HepG2 (cell line): ENCODE data around the gene RBCK1. TPM values are rescaled to one million over a fixed set of nuclear protein-coding genes. Genes with fewer than 3 reads are reported as not detected.

Source experiments
- HMG20A ChIP-seq: IDR thresholded peaks from 2 replicates; pipeline ENCODE4 v1.6.1; 2016; ENCODE audit warnings: borderline replicate concordance
- KAT2B ChIP-seq: fragments of 150-350 bp; IDR thresholded peaks from 2 replicates; pipeline ENCODE4 v1.6.1; 2014; ENCODE audit warnings: low read depth, low read length, borderline replicate concordance
- MAFF ChIP-seq: IDR thresholded peaks from 2 replicates; pipeline ENCODE4 v1.6.1; 2011; ENCODE audit warnings: low read depth, low read length, improper control_type of control experiment
- MIER2 ChIP-seq: IDR thresholded peaks from 2 replicates; pipeline ENCODE4 v1.6.1; 2016; ENCODE audit warnings: missing biosample characterization, missing genetic modification reagents
- MTF1 ChIP-seq: sonication (generic); formaldehyde crosslinking; IDR thresholded peaks from 2 replicates; pipeline ENCODE4 v1.5.0; 2020; ENCODE audit warnings: missing genetic modification reagents
- NAIF1 ChIP-seq: sonication (generic); formaldehyde crosslinking; IDR thresholded peaks from 2 replicates; pipeline ENCODE4 v1.5.0; 2020; ENCODE audit warnings: mild to moderate bottlenecking, missing genetic modification reagents, borderline replicate concordance
- PHF5A ChIP-seq: IDR thresholded peaks from one replicate; pipeline ENCODE4 v1.6.1; 2018; ENCODE audit warnings: low read depth, missing genetic modification reagents; ENCODE audit not compliant: unreplicated experiment
- RCOR2 ChIP-seq: IDR thresholded peaks from 2 replicates; pipeline ENCODE4 v1.6.1; 2016; ENCODE audit warnings: missing biosample characterization, missing genetic modification reagents
- THAP11 ChIP-seq: IDR thresholded peaks from 2 replicates; pipeline ENCODE4 v1.6.1; 2016; ENCODE audit warnings: missing biosample characterization, missing genetic modification reagents
- ZFP41 ChIP-seq: sonication (generic); formaldehyde crosslinking; IDR thresholded peaks from 2 replicates; pipeline ENCODE4 v1.4.0; 2020; ENCODE audit warnings: mild to moderate bottlenecking, missing genetic modification reagents, borderline replicate concordance
- ZNF441 ChIP-seq: sonication (generic); formaldehyde crosslinking; IDR thresholded peaks from 2 replicates; pipeline ENCODE4 v1.7.0; 2021; ENCODE audit warnings: missing genetic modification reagents, borderline replicate concordance
- ZNF749 ChIP-seq: sonication (generic); formaldehyde crosslinking; IDR thresholded peaks from 2 replicates; pipeline ENCODE4 v1.8.0; 2022; ENCODE audit warnings: mild to moderate bottlenecking, missing genetic modification reagents, moderate library complexity, borderline replicate concordance
- polyA plus RNA-seq, 8 experiments: library from polyadenylated mRNA; depleted of rRNA in 3 of 8; stranded (reverse) in 7 of 8; unstranded in 1 of 8; fragments of >200 nt; fragmentation: Illumina TruSeq in 4 of 8; extraction: Trizol in 4 of 8; gene quantifications; 2 replicates each; pipeline versions ENCODE4 v1.2.1 to v1.2.3, GENCODE V29; 2011 to 2016; ENCODE audit warnings: low read depth in 4 of 8, missing spikeins in 1 of 8, mixed read lengths in 1 of 8; ENCODE audit not compliant: insufficient read depth in 1 of 8
- total RNA-seq, 5 experiments: library from RNA; depleted of rRNA; stranded (reverse); fragments of >200 nt; fragmentation: Illumina TruSeq; extraction: Trizol; gene quantifications; 2 replicates each; pipeline ENCODE4 v1.2.3, GENCODE V29; 2016; ENCODE audit warnings: low read depth in 1 of 5
- TF ChIP-seq, protein P1 (sequence below): sonication (generic); formaldehyde crosslinking; IDR thresholded peaks from 2 replicates; pipeline ENCODE4 v1.5.0; 2020; ENCODE audit warnings: mild to moderate bottlenecking, missing genetic modification reagents, moderate library complexity
- TF ChIP-seq, protein P2 (sequence below): sonication (generic); formaldehyde crosslinking; IDR thresholded peaks from 2 replicates; pipeline ENCODE4 v1.8.0; 2022; ENCODE audit warnings: mild to moderate bottlenecking, missing genetic modification reagents, moderate library complexity
- TF ChIP-seq, protein P3 (sequence below): sonication (generic); formaldehyde crosslinking; IDR thresholded peaks from 2 replicates; pipeline ENCODE4 v1.4.0; 2020; ENCODE audit warnings: mild to moderate bottlenecking, missing genetic modification reagents
- TF ChIP-seq, protein P4 (sequence below): sonication (generic); formaldehyde crosslinking; IDR thresholded peaks from 2 replicates; pipeline ENCODE4 v1.8.0; 2022; ENCODE audit warnings: low read depth, missing genetic modification reagents
- TF ChIP-seq, protein P5 (sequence below): sonication (generic); formaldehyde crosslinking; IDR thresholded peaks from 2 replicates; pipeline ENCODE4 v1.5.0; 2020; ENCODE audit warnings: missing genetic modification reagents
- TF ChIP-seq, protein P6 (sequence below): IDR thresholded peaks from 2 replicates; pipeline ENCODE4 v1.6.1; 2018; ENCODE audit warnings: missing genetic modification reagents
- TF ChIP-seq, protein P7 (sequence below): sonication (generic); formaldehyde crosslinking; IDR thresholded peaks from 2 replicates; pipeline ENCODE4; 2020; ENCODE audit warnings: missing genetic modification reagents, mild to moderate bottlenecking, borderline replicate concordance

RBCK1 gene
- total and polyA plus RNA-seq, 2 of the 13 experiments (the other 11 are each of a cell fraction or from before 2014, with no cell fraction given), result 149 to 215 TPM

DNA sequence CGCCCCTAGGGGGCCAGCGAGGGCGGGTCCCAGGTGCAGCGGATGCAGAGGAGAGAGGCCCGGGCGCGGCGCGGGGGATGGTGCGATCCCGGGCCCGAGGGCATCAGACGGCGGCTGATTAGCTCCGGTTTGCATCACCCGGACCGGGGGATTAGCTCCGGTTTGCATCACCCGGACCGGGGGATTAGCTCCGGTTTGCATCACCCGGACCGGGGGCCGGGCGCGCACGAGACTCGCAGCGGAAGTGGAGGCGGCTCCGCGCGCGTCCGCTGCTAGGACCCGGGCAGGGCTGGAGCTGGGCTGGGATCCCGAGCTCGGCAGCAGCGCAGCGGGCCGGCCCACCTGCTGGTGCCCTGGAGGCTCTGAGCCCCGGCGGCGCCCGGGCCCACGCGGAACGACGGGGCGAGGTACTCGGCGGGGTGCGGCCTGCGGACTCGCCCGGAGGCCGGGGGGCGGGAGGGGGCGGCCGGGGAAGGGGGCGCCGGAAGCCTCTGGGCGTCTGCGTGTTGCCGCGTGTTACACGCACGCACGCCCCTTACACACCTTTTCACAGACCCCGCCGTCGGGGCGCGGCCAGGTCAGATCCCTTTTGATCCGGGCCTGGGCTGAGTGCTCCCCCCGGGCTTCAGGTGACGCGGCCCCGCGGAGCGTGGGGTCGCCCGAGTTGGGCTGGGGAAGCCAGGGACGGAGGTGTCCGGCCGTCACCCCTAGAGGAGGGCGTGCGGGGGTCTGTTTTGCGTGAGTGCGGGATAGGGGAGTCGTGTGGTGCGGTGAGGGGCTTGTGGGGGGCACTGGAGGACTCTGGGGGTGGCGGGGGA is 27.1 kb upstream of the RBCK1 start (continued):
- TF ChIP-seq, protein P1, sequence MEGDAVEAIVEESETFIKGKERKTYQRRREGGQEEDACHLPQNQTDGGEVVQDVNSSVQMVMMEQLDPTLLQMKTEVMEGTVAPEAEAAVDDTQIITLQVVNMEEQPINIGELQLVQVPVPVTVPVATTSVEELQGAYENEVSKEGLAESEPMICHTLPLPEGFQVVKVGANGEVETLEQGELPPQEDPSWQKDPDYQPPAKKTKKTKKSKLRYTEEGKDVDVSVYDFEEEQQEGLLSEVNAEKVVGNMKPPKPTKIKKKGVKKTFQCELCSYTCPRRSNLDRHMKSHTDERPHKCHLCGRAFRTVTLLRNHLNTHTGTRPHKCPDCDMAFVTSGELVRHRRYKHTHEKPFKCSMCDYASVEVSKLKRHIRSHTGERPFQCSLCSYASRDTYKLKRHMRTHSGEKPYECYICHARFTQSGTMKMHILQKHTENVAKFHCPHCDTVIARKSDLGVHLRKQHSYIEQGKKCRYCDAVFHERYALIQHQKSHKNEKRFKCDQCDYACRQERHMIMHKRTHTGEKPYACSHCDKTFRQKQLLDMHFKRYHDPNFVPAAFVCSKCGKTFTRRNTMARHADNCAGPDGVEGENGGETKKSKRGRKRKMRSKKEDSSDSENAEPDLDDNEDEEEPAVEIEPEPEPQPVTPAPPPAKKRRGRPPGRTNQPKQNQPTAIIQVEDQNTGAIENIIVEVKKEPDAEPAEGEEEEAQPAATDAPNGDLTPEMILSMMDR (CRISPR knock-in tag), result peak; percentile 62
- peak; percentile 88 for TF ChIP-seq MTF1 (CRISPR knock-in tag)
- TF ChIP-seq HMG20A (CRISPR knock-in tag), result peak; percentile 42; the same call in 1 of the 2 replicates
- peak; percentile 54; the same call in 1 of the 2 replicates for TF ChIP-seq NAIF1 (CRISPR knock-in tag)
- TF ChIP-seq, protein P2, sequence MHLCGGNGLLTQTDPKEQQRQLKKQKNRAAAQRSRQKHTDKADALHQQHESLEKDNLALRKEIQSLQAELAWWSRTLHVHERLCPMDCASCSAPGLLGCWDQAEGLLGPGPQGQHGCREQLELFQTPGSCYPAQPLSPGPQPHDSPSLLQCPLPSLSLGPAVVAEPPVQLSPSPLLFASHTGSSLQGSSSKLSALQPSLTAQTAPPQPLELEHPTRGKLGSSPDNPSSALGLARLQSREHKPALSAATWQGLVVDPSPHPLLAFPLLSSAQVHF (CRISPR knock-in tag), result no peak
- TF ChIP-seq, protein P3, sequence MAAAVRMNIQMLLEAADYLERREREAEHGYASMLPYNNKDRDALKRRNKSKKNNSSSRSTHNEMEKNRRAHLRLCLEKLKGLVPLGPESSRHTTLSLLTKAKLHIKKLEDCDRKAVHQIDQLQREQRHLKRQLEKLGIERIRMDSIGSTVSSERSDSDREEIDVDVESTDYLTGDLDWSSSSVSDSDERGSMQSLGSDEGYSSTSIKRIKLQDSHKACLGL (CRISPR knock-in tag), result peak; percentile 83
- TF ChIP-seq, protein P4, sequence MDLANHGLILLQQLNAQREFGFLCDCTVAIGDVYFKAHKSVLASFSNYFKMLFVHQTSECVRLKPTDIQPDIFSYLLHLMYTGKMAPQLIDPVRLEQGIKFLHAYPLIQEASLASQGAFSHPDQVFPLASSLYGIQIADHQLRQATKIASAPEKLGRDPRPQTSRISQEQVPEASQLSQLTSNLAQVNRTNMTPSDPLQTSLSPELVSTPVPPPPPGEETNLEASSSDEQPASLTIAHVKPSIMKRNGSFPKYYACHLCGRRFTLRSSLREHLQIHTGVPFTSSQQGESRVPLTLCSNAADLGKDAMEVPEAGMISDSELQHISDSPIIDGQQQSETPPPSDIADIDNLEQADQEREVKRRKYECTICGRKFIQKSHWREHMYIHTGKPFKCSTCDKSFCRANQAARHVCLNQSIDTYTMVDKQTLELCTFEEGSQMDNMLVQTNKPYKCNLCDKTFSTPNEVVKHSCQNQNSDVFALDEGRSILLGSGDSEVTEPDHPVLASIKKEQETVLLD (CRISPR knock-in tag), result peak; percentile 95
- peak; percentile 49; the same call in 1 of the 2 replicates for TF ChIP-seq ZNF749 (CRISPR knock-in tag)
- no peak for TF ChIP-seq MAFF
- TF ChIP-seq MIER2 (CRISPR knock-in tag), result no peak
- peak; percentile 83 for TF ChIP-seq THAP11 (CRISPR knock-in tag)
- TF ChIP-seq KAT2B, result no peak
- peak; percentile 49; the same call in 1 of the 2 replicates for TF ChIP-seq RCOR2
- TF ChIP-seq, protein P5, sequence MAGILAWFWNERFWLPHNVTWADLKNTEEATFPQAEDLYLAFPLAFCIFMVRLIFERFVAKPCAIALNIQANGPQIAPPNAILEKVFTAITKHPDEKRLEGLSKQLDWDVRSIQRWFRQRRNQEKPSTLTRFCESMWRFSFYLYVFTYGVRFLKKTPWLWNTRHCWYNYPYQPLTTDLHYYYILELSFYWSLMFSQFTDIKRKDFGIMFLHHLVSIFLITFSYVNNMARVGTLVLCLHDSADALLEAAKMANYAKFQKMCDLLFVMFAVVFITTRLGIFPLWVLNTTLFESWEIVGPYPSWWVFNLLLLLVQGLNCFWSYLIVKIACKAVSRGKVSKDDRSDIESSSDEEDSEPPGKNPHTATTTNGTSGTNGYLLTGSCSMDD (CRISPR knock-in tag), result peak; percentile 92
- peak; percentile 54; the same call in 1 of the 2 replicates for TF ChIP-seq ZNF441 (CRISPR knock-in tag)
- no peak for TF ChIP-seq ZFP41 (CRISPR knock-in tag)
- TF ChIP-seq, protein P6, sequence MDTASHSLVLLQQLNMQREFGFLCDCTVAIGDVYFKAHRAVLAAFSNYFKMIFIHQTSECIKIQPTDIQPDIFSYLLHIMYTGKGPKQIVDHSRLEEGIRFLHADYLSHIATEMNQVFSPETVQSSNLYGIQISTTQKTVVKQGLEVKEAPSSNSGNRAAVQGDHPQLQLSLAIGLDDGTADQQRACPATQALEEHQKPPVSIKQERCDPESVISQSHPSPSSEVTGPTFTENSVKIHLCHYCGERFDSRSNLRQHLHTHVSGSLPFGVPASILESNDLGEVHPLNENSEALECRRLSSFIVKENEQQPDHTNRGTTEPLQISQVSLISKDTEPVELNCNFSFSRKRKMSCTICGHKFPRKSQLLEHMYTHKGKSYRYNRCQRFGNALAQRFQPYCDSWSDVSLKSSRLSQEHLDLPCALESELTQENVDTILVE (CRISPR knock-in tag), result peak; percentile 100
- no peak for TF ChIP-seq PHF5A
- TF ChIP-seq, protein P7, sequence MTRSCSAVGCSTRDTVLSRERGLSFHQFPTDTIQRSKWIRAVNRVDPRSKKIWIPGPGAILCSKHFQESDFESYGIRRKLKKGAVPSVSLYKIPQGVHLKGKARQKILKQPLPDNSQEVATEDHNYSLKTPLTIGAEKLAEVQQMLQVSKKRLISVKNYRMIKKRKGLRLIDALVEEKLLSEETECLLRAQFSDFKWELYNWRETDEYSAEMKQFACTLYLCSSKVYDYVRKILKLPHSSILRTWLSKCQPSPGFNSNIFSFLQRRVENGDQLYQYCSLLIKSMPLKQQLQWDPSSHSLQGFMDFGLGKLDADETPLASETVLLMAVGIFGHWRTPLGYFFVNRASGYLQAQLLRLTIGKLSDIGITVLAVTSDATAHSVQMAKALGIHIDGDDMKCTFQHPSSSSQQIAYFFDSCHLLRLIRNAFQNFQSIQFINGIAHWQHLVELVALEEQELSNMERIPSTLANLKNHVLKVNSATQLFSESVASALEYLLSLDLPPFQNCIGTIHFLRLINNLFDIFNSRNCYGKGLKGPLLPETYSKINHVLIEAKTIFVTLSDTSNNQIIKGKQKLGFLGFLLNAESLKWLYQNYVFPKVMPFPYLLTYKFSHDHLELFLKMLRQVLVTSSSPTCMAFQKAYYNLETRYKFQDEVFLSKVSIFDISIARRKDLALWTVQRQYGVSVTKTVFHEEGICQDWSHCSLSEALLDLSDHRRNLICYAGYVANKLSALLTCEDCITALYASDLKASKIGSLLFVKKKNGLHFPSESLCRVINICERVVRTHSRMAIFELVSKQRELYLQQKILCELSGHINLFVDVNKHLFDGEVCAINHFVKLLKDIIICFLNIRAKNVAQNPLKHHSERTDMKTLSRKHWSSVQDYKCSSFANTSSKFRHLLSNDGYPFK (CRISPR knock-in tag), result peak; percentile 46; the same call in 1 of the 2 replicates
